ENCODE data around the gene DLGAP1. TPM values are rescaled to one million over a fixed set of nuclear protein-coding genes. Genes with fewer than 3 reads are reported as not detected.
A peak's percentile ranks its signal among the peaks of the same experiment; 100 is the strongest.

The DLGAP1 gene
- total RNA-seq, 3 donors from 2014 or later = 0.96 to 17.6 (median 5.2) TPM

DNA sequence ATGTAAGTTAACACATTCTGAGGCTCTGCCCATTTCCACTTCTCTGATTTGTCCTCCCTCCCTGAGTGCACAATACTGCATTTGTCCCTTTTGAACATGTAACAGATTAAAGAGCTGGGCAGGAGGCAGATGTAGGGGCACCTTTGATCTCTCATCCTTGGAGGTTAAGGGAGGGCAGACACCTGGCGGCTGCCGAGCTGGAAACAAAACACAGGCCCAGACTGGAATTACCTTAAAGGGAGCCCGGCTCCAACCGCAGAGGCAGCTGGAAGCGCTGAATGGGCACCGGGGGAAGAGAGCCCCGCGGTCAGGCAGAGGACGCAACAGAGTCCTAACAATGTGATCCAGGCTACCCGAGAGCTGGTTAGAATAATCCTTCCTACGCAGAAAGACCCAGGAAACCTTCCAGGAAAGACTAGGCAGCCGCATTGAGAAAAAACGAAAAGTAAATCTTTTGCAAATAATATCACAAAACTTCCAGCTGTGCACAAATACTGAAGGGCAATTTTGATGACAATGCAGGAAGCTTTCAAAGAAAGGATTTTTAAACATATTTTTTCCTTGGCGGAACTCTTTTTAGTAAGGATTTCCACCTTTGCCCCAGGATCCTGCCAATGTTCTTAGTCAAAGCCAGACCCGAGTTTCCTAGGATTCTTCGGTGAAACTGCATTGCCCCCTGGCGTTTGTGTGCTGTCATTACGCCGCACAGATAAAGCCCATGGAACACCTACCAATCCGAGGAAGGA lies 789.2 kb downstream of the DLGAP1 start:
- no peaks in the 10 kb centered on the region for H3K36me3 ChIP-seq
- peak overlapping the region; percentile 75 to 83 for H3K27ac ChIP-seq
- no peaks in the 10 kb centered on the region for H3K27me3 ChIP-seq
- H3K4me1 ChIP-seq = peaks cover 0 to 8% of the 10 kb centered on the region in 2 donors
- peak overlapping the region in 2 of 3 donors; percentile 26 to 52 for H3K4me3 ChIP-seq
- TF ChIP-seq POLR2AphosphoS5 (IDR thresholded peaks at IDR 0.05) (peak in 2 of 3 donors; percentile 64 to 75), POLR2A (IDR thresholded peaks at IDR 0.05) (no peak)
- TF ChIP-seq, protein P1, sequence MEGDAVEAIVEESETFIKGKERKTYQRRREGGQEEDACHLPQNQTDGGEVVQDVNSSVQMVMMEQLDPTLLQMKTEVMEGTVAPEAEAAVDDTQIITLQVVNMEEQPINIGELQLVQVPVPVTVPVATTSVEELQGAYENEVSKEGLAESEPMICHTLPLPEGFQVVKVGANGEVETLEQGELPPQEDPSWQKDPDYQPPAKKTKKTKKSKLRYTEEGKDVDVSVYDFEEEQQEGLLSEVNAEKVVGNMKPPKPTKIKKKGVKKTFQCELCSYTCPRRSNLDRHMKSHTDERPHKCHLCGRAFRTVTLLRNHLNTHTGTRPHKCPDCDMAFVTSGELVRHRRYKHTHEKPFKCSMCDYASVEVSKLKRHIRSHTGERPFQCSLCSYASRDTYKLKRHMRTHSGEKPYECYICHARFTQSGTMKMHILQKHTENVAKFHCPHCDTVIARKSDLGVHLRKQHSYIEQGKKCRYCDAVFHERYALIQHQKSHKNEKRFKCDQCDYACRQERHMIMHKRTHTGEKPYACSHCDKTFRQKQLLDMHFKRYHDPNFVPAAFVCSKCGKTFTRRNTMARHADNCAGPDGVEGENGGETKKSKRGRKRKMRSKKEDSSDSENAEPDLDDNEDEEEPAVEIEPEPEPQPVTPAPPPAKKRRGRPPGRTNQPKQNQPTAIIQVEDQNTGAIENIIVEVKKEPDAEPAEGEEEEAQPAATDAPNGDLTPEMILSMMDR (IDR thresholded peaks at IDR 0.05) = peak; percentile 97 to 99 (median 98)
- intact Hi-C loops (cut with DNase I; ENCODE audit: low total_unique reads) = no loop called here
- peak; percentile 83 to 86 for DNase-seq (ENCODE audit: low spot score in 2 of 2)
- H3K9me3 ChIP-seq = no peaks in the 10 kb centered on the region

DNA sequence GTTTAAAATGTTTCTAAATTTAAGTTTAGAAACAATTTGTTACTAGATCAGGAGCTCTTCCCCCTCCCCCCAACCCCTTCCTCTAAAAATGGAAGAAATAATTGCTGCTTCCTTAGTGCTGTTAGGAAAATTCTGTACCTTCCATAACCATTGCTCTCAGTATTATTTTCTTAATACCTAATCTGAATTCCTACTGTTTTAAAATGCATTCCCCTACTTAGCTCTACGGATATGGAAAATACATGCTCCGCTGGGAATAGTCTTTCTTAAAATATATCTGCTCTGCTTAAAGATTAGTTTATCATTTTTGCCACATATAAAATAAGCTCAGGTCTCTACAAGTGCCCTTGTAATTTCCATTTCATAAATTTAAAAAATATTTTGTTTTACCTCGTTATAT lies 789.9 kb downstream of the DLGAP1 start:
- Histone ChIP-seq H3K4me1 (peaks cover 0 to 8% of the 10 kb centered on the region in 2 donors), H3K27me3 (no peaks in the 10 kb centered on the region), H3K9me3 (no peaks in the 10 kb centered on the region), H3K4me3 (no peak overlapping the region), H3K36me3 (no peaks in the 10 kb centered on the region), H3K27ac (peak overlapping the region in 1 of 2 donors; percentile 75)
- intact Hi-C loops (cut with DNase I; ENCODE audit: low total_unique reads) = no loop called here
- no peak for DNase-seq (ENCODE audit: low spot score in 2 of 2)
- TF ChIP-seq POLR2A (IDR thresholded peaks at IDR 0.05) = no peak
- TF ChIP-seq POLR2AphosphoS5 (IDR thresholded peaks at IDR 0.05) = no peak
- TF ChIP-seq, protein P1 (IDR thresholded peaks at IDR 0.05) = no peak

GRCh38 chr18:3664563-3665178 lies 790.4 kb downstream of the DLGAP1 start:
- intact Hi-C loops (cut with DNase I; ENCODE audit: low total_unique reads) = no loop called here
- H3K4me1 ChIP-seq = peaks cover 0 to 8% of the 10 kb centered on the region in 2 donors
- H3K4me3 ChIP-seq = no peak overlapping the region
- peak overlapping the region in 1 of 2 donors; percentile 75 for H3K27ac ChIP-seq
- H3K36me3 ChIP-seq = no peaks in the 10 kb centered on the region
- H3K9me3 ChIP-seq = no peaks in the 10 kb centered on the region
- TF ChIP-seq, protein P1 (IDR thresholded peaks at IDR 0.05) = peak in 1 of 3 donors; percentile 33
- no peak for TF ChIP-seq POLR2AphosphoS5 (IDR thresholded peaks at IDR 0.05)
- no peaks in the 10 kb centered on the region for H3K27me3 ChIP-seq
- DNase-seq (ENCODE audit: low spot score in 2 of 2) = no peak

- Histone ChIP-seq H3K27me3 (no peaks in the 10 kb centered on the region), H3K4me1 (peaks cover 0 to 8% of the 10 kb centered on the region in 2 donors), H3K27ac (no peak overlapping the region), H3K4me3 (no peak overlapping the region), H3K9me3 (no peaks in the 10 kb centered on the region), H3K36me3 (no peaks in the 10 kb centered on the region)
- intact Hi-C loops (cut with DNase I; ENCODE audit: low total_unique reads) = no loop called here
- no peak for DNase-seq (ENCODE audit: low spot score in 2 of 2)
- TF ChIP-seq, protein P1 (IDR thresholded peaks at IDR 0.05) = no peak
- no peak for TF ChIP-seq POLR2AphosphoS5 (IDR thresholded peaks at IDR 0.05)
- TF ChIP-seq POLR2A (IDR thresholded peaks at IDR 0.05) = no peak
Measured at GRCh38 chr18:3663870-3664512, 791.1 kb downstream of the DLGAP1 start.

DNA sequence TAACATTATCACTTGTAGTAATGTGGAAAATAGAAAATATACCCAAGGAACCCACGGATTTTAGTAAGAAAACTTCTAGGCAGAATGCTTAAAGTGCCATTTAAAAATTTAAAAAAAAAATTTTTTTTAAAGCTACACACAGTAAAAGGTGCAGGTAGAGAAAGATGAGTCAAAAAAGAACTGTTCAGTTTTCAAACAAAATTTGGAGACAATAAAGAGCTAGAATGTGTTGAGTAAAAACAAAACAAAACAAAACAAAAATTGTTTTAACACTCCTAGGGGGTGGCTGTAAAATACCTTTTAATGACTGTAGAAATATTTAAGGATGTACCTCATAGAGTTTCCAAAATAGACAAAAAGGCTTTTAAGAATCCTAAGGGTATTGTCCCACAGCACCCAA lies 793.1 kb downstream of the DLGAP1 start:
- Histone ChIP-seq H3K27me3 (no peaks in the 10 kb centered on the region), H3K4me3 (no peak overlapping the region), H3K4me1 (peaks cover 0 to 3% of the 10 kb centered on the region in 2 donors), H3K27ac (no peak overlapping the region), H3K36me3 (no peaks in the 10 kb centered on the region), H3K9me3 (no peaks in the 10 kb centered on the region)
- TF ChIP-seq POLR2AphosphoS5 (IDR thresholded peaks at IDR 0.05) (no peak), POLR2A (IDR thresholded peaks at IDR 0.05) (no peak)
- TF ChIP-seq, protein P1 (IDR thresholded peaks at IDR 0.05) = no peak
- no peak for DNase-seq (ENCODE audit: low spot score in 2 of 2)
- intact Hi-C loops (cut with DNase I; ENCODE audit: low total_unique reads) = no loop called here

Measured in breast epithelium (tissue), 4 donors.